ENCODE results near the gene HDAC9.

HDAC9 gene

GRCh38 chr7:19051767-19052375, 556.3 kb downstream of the HDAC9 start:
- in situ Hi-C loops (cut with HindIII; ENCODE audit: low pct_unique_long_range_greater_than_20kb, low sequenced_read_pairs): no loop called here
- peak; percentile 32 to 65 for DNase-seq (ENCODE audit: low read depth in 1 of 2, low spot score in 1 of 2)
- TF ChIP-seq JUND (IDR thresholded peaks at IDR 0.05; ENCODE audit: low read depth): no peak

Data from T47D (cell line).